HepG2 (cell line): Measurements from ENCODE around the gene GPS2. TPM values are rescaled to one million over a fixed set of nuclear protein-coding genes. Genes with fewer than 3 reads are reported as not detected.

ENCODE experiments used
- ARNT ChIP-seq: fragments of 450-650 bp; IDR thresholded peaks from 2 replicates; pipeline ENCODE4 v1.6.1; 2017
- ATF2 ChIP-seq: sonication (generic); formaldehyde crosslinking; IDR thresholded peaks from 2 replicates; pipeline ENCODE4 v1.4.0; 2020; ENCODE audit warnings: missing genetic modification reagents
- BRCA1 ChIP-seq: sonication (generic); formaldehyde crosslinking; IDR thresholded peaks from 2 replicates; pipeline ENCODE4 v1.4.0; 2020; ENCODE audit warnings: missing genetic modification reagents
- CBX2 ChIP-seq, 2 experiments: fragments of 200-600 bp in 1 of 2; sonication (generic); formaldehyde crosslinking in 1 of 2; IDR thresholded peaks; 2 replicates each; pipeline versions ENCODE4 v1.7.0 to v1.8.1; 2018 to 2022; ENCODE audit warnings: low read depth in 2 of 2, low read length in 1 of 2, mild to moderate bottlenecking in 1 of 2, missing genetic modification reagents in 1 of 2
- CEBPZ ChIP-seq: IDR thresholded peaks from 2 replicates; pipeline ENCODE4 v1.6.1; 2012; ENCODE audit warnings: low read length, improper control_type of control experiment
- DDIT3 ChIP-seq: sonication (generic); formaldehyde crosslinking; IDR thresholded peaks from 2 replicates; pipeline ENCODE4 v1.4.0; 2020; ENCODE audit warnings: mild to moderate bottlenecking, missing genetic modification reagents
- DMTF1 ChIP-seq: sonication (generic); formaldehyde crosslinking; IDR thresholded peaks from 2 replicates; pipeline ENCODE4 v1.4.0; 2020; ENCODE audit warnings: mild to moderate bottlenecking, missing genetic modification reagents
- FOXC1 ChIP-seq: sonication (generic); formaldehyde crosslinking; IDR thresholded peaks from 2 replicates; pipeline ENCODE4 v1.8.0; 2022; ENCODE audit warnings: mild to moderate bottlenecking, missing genetic modification reagents, borderline replicate concordance
- HCFC1 ChIP-seq: fragments of 150-350 bp; IDR thresholded peaks from 2 replicates; pipeline ENCODE4 v1.6.1; 2014; ENCODE audit warnings: low read depth, low read length
- HES4 ChIP-seq: sonication (generic); formaldehyde crosslinking; IDR thresholded peaks from 2 replicates; pipeline ENCODE4 v1.9.0; 2021; ENCODE audit warnings: mild to moderate bottlenecking, missing genetic modification reagents, borderline replicate concordance
- MED13 ChIP-seq: sonication (generic); formaldehyde crosslinking; IDR thresholded peaks from 2 replicates; pipeline ENCODE4 v1.5.0; 2020; ENCODE audit warnings: missing genetic modification reagents
- MTA1 ChIP-seq: sonication (generic); formaldehyde crosslinking; IDR thresholded peaks from 2 replicates; pipeline ENCODE4 v1.4.0; 2020; ENCODE audit warnings: missing genetic modification reagents, mild to moderate bottlenecking, borderline replicate concordance
- MZF1 ChIP-seq: sonication (generic); formaldehyde crosslinking; IDR thresholded peaks from 2 replicates; pipeline ENCODE4 v1.8.1; 2023; ENCODE audit warnings: mild to moderate bottlenecking, missing genetic modification reagents, borderline replicate concordance
- PCBP2 ChIP-seq: fragments of 200-400 bp; formaldehyde crosslinking; optimal IDR thresholded peaks from 2 replicates; pipeline ENCODE3; 2018; ENCODE audit warnings: low read length, low read depth; ENCODE audit not compliant: poor library complexity, severe bottlenecking
- RFX1 ChIP-seq: fragments of 450-650 bp; IDR thresholded peaks from 2 replicates; pipeline ENCODE4 v1.6.1; 2017
- RXRB ChIP-seq: IDR thresholded peaks from 2 replicates; pipeline ENCODE4 v1.6.1; 2016; ENCODE audit warnings: borderline replicate concordance, missing genetic modification reagents, missing compliant biosample characterization
- SMARCE1 ChIP-seq: fragments of 450-650 bp; IDR thresholded peaks from 2 replicates; pipeline ENCODE4 v1.6.1; 2017; ENCODE audit warnings: borderline replicate concordance
- ZMYM2 ChIP-seq: sonication (generic); formaldehyde crosslinking; IDR thresholded peaks from 2 replicates; pipeline ENCODE4 v1.8.0; 2022; ENCODE audit warnings: mild to moderate bottlenecking, missing genetic modification reagents
- ZNF510 ChIP-seq: sonication (generic); formaldehyde crosslinking; IDR thresholded peaks from 2 replicates; pipeline ENCODE4 v1.4.0; 2020; ENCODE audit warnings: low read depth, mild to moderate bottlenecking, missing genetic modification reagents
- ZNF543 ChIP-seq: sonication (generic); formaldehyde crosslinking; IDR thresholded peaks from 2 replicates; pipeline ENCODE4 v1.4.0; 2020; ENCODE audit warnings: mild to moderate bottlenecking, missing genetic modification reagents
- ZNF598 ChIP-seq: sonication (generic); formaldehyde crosslinking; IDR thresholded peaks from 2 replicates; pipeline ENCODE4 v1.5.1; 2020; ENCODE audit warnings: mild to moderate bottlenecking, missing genetic modification reagents, borderline replicate concordance
- ZNF616 ChIP-seq: sonication (generic); formaldehyde crosslinking; IDR thresholded peaks from 2 replicates; pipeline ENCODE4 v1.5.0; 2020; ENCODE audit warnings: low read depth, mild to moderate bottlenecking, missing genetic modification reagents
- ZNF709 ChIP-seq: sonication (generic); formaldehyde crosslinking; IDR thresholded peaks from 2 replicates; pipeline ENCODE4 v1.5.0; 2020; ENCODE audit warnings: mild to moderate bottlenecking, missing genetic modification reagents
- polyA plus RNA-seq, 8 experiments: library from polyadenylated mRNA; depleted of rRNA in 3 of 8; stranded (reverse) in 7 of 8; unstranded in 1 of 8; fragments of >200 nt; fragmentation: Illumina TruSeq in 4 of 8; extraction: Trizol in 4 of 8; gene quantifications; 2 replicates each; pipeline versions ENCODE4 v1.2.1 to v1.2.3, GENCODE V29; 2011 to 2016; ENCODE audit warnings: low read depth in 4 of 8, missing spikeins in 1 of 8, mixed read lengths in 1 of 8; ENCODE audit not compliant: insufficient read depth in 1 of 8
- total RNA-seq, 5 experiments: library from RNA; depleted of rRNA; stranded (reverse); fragments of >200 nt; fragmentation: Illumina TruSeq; extraction: Trizol; gene quantifications; 2 replicates each; pipeline ENCODE4 v1.2.3, GENCODE V29; 2016; ENCODE audit warnings: low read depth in 1 of 5

Gene GPS2
- total and polyA plus RNA-seq, 2 of the 13 experiments (the other 11 are each of a cell fraction or from before 2014, with no cell fraction given): 58.0 to 59.4 TPM

GRCh38 chr17:7293816-7294613, 21.1 kb downstream of the GPS2 start (continued):
- no peak for TF ChIP-seq DMTF1
- TF ChIP-seq ZNF543 (CRISPR knock-in tag): 0 out of 2 replicates have a peak, but pooled peaks have one; percentile 40
- no peak for TF ChIP-seq ZNF616
- no peak for TF ChIP-seq ZNF510 (CRISPR knock-in tag)
- no peak for TF ChIP-seq BRCA1 (CRISPR knock-in tag)
- TF ChIP-seq ZNF709 (CRISPR knock-in tag): no peak
- no peak for TF ChIP-seq MZF1
- no peak for TF ChIP-seq PCBP2
- TF ChIP-seq ARNT: no peak
- TF ChIP-seq DDIT3 (CRISPR knock-in tag): no peak
- TF ChIP-seq SMARCE1: no peak
- no peak for TF ChIP-seq ZNF598 (CRISPR knock-in tag)
- no peak for TF ChIP-seq RFX1
- TF ChIP-seq CEBPZ: no peak
- no peak for TF ChIP-seq MED13 (CRISPR knock-in tag)
- no peak for TF ChIP-seq ATF2
- TF ChIP-seq FOXC1 (CRISPR knock-in tag): no peak
- TF ChIP-seq HCFC1: no peak
- TF ChIP-seq RXRB (CRISPR knock-in tag): peak; percentile 78
- no peak for TF ChIP-seq HES4 (CRISPR knock-in tag)
- no peak for TF ChIP-seq CBX2 (IDR thresholded peaks at IDR 0.05; ENCODE audit: low read depth, low read length)
- TF ChIP-seq CBX2 (CRISPR knock-in tag; IDR thresholded peaks at IDR 0.05; ENCODE audit: low read depth): no peak
- TF ChIP-seq ZMYM2 (CRISPR knock-in tag): no peak
- no peak for TF ChIP-seq MTA1 (CRISPR knock-in tag)
